Activated gamma-delta T cell (primary cell): ENCODE measurements around the gene TP63.

Source experiments
- DNase-seq: peaks from one replicate; lab custom pipeline; 2025; lab: John Stamatoyannopoulos, UW

The TP63 gene

GRCh38 chr3:189821262-189821661 is 190.1 kb downstream of the TP63 start:
- no peak for DNase-seq

- DNase-seq: no peak
Measured at GRCh38 chr3:189822726-189823125, 191.5 kb downstream of the TP63 start.

GRCh38 chr3:189824629-189825312 is 193.6 kb downstream of the TP63 start:
- no peak for DNase-seq

GRCh38 chr3:189826566-189826965 is 195.4 kb downstream of the TP63 start:
- DNase-seq: no peak

- no peak for DNase-seq
Measured at GRCh38 chr3:189827108-189827507, 195.9 kb downstream of the TP63 start.

GRCh38 chr3:189830401-189830800 is 199.2 kb downstream of the TP63 start:
- DNase-seq: no peak

GRCh38 chr3:189833266-189833665 is 202.1 kb downstream of the TP63 start:
- no peak for DNase-seq

- no peak for DNase-seq
Measured at GRCh38 chr3:189833996-189834395, 202.8 kb downstream of the TP63 start.

GRCh38 chr3:189834462-189834861 is 203.3 kb downstream of the TP63 start:
- DNase-seq: no peak

GRCh38 chr3:189836795-189837194 is 205.6 kb downstream of the TP63 start:
- DNase-seq: no peak

GRCh38 chr3:189838291-189838690 is 207.1 kb downstream of the TP63 start:
- no peak for DNase-seq

- DNase-seq: no peak
Measured at GRCh38 chr3:189839576-189839975, 208.4 kb downstream of the TP63 start.

- DNase-seq: no peak
Measured at GRCh38 chr3:189841473-189842205, 210.4 kb downstream of the TP63 start.

- DNase-seq: no peak
Measured at GRCh38 chr3:189842681-189843602, 211.8 kb downstream of the TP63 start.

- no peak for DNase-seq
Measured at GRCh38 chr3:189845069-189845468, 213.9 kb downstream of the TP63 start.

- no peak for DNase-seq
Measured at GRCh38 chr3:189848395-189849040, 217.3 kb downstream of the TP63 start.

GRCh38 chr3:189849262-189849661 is 218.1 kb downstream of the TP63 start:
- no peak for DNase-seq

GRCh38 chr3:189851682-189852081 is 220.5 kb downstream of the TP63 start:
- no peak for DNase-seq

GRCh38 chr3:189853906-189854305 is 222.7 kb downstream of the TP63 start:
- DNase-seq: no peak

- DNase-seq: no peak
Measured at GRCh38 chr3:189860296-189860695, 229.1 kb downstream of the TP63 start.

GRCh38 chr3:189862385-189862998 is 231.3 kb downstream of the TP63 start:
- no peak for DNase-seq

- no peak for DNase-seq
Measured at GRCh38 chr3:189863031-189863430, 231.8 kb downstream of the TP63 start.
